Measurements from ENCODE around the gene CMYA5.
"Not testable (repeated sequence)": the region's sequence is repeated elsewhere in the genome, so short reads cannot be mapped to it uniquely, and the experiment has no call there.

Gene CMYA5

DNA sequence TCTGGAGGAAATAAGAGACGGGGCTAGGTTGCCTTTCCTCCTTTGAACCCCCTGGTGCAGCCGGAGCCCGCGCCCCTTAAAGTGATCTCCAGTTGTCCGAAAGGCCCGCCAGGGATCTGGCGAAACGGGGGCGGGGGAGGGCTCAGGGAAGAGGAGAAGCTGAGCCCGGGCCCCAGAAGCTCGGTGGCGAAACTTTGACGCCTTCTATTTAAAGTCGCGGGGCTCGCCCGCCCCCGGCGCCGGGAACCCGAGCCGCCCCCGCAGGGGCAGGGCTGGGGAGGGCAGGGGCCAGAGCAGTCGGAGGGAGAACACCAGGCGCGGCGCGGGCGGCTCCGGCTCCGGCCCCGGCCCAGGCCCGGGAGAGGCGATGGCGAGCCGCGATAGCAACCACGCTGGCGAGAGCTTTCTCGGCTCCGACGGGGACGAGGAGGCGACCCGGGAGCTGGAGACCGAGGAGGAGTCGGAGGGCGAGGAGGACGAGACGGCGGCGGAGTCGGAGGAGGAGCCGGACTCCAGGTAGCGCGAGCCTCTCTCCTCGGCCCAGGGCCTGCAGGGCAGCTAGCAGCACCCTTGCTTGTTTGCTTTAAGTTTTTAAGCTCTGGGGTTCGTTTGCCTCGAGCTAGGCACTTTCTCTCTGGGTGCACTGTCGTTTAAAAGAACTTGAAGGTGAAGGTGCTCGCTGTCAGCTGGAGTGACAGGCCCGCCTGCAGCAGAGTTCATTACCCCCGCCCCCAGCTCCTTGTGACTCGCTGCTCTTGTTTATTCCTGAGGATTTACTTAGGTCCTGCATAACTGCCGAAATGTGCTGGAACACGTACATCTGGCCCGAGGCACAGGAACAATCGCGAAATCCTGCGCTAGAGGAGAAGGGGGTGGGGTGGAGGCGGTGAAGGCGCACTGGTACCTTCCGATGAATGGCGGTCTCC is at the start of gene CMYA5:
TSS of gene CMYA5 (plus strand) at position 296 of the 926 bp plus-strand sequence. CDS start at position 368, 72 bp downstream.
- DNase-seq, result no peak

DNA sequence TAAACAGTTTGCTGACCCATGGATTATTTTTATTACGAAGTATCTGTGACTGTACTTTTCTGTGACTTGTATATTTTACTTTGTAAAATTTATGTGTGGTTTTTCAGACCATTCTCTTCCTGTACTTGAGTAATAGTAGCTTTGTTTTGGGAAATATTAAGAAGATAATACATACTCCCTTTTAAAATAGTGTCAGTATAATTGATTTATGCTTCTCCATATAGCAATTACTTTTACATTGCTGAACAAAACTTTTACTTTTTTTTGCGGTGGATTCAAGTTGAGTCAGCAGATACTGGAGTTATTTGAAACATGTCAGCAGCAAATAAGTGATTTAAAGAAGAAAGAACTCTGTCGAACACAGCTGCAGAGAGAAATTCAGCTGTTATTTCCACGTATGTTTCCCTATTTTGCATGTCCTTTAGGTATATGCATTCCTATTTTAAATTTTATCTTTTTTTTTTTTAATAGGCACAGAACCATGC is 49.0 kb upstream of the CMYA5 start:
- no peak for DNase-seq

DNA sequence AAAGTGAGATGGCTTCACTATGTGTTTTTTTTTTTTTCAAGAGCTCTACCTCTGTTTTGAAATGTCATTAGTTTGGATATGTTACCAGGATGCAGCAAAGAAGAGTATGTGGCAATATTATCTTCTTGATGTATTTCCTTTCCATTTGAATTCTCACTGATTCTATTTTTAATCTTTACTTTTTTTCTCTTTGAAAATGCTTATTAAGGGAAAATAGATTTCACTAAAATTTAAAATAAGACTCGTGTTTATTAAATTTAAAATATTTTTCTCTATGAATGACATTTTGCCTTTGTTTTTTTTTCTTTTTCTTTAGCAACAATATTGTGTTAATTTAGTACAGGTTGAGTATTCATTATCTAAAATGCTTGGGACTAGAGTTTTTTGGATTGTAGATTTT is 48.2 kb upstream of the CMYA5 start:
- DNase-seq, result no peak

DNA sequence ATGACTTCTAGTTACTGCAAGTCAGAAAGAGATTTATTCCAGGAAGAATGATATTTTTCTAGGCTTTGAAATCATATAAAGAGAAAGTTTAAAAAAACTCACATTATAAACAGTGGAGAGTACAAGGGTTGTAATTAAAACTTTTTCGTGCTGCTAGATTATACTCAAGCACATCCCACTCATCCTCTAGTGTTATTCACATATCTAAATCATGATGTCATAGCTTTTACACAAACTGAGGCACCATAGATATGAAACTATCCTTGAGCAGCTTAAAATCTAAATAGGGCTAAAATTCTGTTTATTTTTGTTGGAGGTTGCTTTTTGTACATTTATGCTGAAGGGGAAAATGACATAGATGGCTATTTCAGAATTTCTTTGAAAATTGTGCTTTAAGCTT is 47.4 kb upstream of the CMYA5 start:
- no peak for DNase-seq

DNA sequence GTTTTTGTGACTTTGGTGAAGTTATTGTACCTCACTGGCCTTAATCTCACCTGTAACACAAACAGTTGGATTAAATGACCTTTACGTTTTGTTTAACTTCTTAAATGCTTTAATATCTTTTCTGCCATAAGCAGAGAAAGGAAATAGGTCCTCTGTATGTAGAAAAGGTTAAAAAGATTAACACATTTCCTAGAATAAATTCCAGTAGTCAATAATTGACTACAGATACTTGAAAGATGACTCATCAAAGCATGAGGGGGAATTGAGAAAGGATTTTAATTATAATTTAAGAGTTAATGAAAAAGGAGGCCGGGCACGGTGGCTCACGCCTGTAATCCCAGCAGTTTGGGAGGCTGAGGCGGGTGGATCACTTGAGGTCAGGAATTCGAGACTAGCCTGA is 35.8 kb upstream of the CMYA5 start:
- no peak for DNase-seq

DNA sequence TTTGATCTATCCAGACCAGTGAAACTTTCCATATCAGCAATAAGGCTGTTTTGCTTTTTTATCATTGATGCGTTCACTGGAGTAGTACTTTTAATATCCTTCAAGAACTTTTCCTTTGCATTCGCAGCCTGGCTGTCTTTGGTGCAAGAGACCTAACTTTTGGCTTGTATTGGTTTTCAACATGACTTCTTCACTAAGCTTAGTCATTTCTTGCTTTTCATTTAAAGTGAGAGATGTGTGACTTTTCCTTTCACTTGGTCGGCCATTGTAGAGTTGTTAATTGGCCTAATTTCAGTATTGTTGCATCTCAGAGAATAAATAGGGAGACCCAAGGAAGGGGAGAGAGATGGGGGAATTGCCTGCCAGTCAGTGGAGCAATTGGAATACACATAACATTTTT is 26.4 kb upstream of the CMYA5 start:
- DNase-seq, result no peak

DNA sequence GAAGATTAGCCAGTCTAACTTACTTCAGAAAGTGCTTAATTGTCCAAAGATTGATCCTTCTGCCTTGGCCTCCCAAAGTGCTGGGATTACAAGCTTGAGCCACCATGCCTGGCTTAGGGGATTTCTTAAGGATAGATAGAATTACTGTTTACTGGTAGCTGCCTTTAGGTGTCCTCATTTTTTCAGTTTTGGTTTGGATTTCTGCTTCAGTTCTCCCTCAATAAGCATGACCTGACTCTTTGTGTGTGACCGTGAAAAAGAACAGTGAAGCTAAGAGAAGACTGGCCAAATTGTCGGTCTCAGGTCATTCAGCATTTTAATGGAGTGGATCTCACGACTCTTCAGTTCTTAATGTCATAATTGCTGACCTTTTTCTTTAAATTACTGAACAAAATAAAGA is 22.9 kb upstream of the CMYA5 start:
- no peak for DNase-seq

DNA sequence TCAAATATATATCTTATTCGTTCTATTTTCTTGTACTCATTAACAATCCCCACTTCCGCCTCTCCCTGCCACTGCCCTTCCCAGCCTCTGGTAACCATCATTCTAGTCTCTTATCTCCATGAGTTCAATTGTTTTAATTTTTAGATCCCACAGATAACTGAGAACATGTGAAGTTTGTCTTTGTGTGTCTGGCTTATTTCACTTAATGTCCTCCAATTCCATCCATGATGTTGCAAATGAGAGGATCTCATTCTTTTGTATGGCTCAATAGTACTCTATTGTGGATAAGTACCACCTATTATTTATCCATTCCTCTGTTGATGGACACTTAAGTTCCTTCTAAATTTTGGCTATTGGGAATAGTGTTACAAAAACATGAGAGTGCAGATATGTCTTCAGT is 17.2 kb upstream of the CMYA5 start:
- no peak for DNase-seq

DNA sequence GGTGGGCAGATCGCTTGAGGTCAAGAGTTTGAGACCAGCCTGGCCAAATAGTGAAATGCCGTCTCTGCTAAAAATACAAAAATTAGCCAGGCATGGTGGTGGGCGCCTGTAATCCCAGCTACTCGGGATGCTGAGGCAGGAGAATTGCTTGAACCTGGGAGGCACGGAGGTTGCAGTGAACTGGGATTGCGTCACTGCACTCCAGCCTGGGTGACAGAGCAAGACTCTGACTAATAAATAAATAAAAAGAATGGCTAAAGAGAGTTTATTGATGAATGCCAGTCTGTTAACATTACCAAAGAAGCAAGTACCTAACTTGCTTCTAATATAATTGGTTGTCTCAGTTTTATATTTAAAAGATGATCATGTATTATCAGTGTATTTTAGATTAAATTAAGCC is 13.3 kb upstream of the CMYA5 start:
- not testable (repeated sequence) for DNase-seq

DNA sequence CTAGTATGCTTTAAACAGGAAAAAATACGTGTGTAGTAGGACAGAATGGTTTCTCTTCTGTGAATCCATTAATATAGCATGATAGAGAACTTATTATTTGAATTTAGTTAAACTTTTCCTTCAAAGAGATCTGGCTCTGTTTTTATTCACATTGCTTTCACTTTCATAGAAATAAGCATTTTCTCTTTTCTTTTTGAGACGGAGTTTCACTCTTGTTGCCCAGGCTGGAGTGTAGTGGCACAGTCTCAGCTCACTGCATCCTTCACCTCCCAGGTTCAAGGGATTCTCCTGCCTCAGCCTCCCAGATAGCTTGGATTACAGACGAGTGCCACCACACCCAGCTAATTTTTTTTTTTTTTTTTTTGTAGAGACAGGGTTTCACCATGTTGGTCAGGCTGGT is 7.5 kb upstream of the CMYA5 start:
- DNase-seq, result not testable (repeated sequence)

DNA sequence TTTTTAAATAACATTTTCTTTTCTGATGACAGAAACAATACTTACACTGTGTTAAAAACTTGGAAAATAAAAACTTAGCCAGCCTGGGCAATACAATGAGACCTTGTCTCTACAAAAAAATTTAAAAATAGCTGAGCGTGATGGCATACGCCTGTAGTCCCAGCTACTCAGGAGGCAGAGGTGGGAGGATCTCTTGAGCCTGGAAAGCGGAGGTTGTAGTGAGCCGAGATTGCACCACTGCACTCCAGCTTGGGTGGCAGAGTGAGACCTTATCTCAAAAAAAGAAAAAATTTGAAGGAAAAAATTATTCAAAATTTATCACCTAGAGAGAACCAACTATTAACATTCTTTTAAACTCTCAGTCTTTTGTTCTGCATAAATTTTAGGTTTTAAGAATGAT is 4.9 kb upstream of the CMYA5 start:
- no peak for DNase-seq

DNA sequence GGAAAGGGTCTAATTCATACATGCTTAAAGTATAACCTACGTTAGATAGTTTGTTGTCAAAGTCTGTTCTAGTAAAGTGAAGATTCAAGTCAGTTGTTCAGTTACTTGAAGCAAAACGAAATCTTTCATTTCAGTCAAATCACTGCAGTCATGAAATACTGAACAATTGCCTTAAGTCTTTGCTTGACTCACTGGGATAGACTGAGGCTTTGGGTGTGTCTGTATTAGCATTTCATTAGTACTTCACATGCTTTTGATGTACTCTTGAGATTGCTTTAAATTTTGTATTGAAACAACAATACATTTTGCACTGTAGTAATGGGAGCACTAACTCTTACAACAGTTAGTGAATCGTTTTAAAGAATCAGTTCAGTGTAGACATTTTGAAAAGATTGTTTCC is 4.0 kb upstream of the CMYA5 start:
- DNase-seq, result no peak

DNA sequence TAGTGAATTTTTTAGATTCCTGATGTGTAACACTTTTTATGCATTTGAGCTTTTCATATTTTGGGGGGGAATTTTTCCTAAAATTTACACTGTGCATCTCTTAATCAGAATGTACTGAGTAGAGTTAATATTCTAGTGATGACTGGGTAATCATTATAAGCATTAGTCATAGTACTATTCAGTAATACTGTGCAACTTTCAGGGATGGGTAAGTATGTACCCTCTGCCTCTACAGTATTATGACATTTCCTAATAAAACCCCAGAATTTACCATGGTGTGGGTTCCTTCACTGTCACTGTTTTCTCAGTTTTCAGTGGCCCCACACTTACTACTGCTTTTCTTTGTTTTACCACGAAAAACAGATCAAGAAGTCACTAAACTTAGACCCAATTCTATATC is 2.8 kb upstream of the CMYA5 start:
- no peak for DNase-seq

DNA sequence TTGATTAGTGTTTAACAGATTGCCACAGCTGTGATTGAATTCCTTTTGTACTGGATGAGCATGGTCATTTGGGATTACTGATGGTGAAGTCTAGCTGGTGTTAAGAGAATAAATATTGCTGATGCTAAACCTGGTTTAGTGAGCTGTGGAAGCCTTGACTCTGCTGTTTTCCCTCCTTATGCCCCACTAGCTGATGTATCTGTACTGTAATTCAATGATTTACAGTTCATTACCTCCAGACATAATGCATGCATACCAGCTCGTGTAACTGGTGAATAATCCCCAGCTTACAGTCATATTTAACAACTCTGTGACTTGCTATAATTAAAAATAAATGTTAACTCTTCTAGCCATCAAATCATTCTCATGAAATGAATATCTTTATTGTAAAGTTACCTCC is 1.7 kb upstream of the CMYA5 start:
- no peak for DNase-seq

DNA sequence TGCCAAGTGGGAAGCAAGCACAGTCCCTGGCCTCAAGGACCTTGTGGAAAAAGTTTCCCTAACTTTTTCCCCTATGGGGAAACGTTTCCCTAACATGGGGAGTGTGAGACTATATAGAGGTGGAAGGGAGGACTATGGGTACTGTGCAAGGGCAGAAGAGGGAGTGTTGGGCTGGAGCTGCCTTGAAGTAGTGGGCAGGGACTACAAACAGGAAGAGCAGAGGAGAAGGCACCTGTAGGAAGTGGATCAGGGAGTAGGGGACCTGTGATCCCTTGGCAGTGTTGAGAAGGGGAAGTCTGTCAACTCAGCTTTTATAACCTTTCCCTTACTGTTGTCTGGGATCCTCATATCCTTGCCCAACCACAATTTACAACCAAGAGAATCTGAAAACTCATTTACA is 1.4 kb downstream of the CMYA5 start:
- no peak for DNase-seq

DNA sequence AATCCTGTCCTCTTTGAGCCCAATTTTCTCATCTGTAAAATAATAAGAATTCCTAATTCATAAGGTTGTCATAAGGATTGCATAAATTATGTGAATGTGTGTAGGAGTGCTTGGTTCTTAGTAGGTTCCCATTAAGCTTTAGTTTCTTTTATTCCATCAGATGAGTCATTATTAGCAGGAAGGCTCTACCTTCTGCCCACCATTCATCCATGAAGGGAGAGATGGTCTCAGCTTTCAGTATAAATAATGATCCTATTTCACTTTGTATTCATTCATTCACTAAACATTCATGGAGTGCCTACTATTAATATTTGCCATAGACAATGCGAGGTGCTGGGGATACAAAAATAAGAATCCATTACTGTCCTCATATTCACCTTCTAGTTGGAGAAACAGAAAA is 3.0 kb downstream of the CMYA5 start:
- no peak for DNase-seq

DNA sequence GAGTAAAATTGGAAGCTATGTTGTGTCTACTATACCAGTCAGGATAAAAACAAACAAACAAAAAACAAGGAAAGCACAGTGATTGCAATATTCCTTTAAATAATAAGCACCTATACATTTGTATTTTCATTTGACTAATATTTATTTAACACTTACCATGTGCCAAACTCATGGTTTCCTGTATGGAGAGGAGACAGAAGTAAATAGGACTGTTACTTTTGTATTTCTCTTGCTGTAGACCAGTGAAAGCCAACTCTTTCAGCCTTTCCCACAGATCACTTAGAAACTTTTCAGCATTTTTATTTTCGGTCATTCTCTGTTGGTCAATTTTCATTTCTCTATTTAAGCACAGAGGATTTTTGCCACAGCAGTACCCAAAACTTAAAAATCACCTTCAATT is 4.5 kb downstream of the CMYA5 start:
- no peak for DNase-seq

DNA sequence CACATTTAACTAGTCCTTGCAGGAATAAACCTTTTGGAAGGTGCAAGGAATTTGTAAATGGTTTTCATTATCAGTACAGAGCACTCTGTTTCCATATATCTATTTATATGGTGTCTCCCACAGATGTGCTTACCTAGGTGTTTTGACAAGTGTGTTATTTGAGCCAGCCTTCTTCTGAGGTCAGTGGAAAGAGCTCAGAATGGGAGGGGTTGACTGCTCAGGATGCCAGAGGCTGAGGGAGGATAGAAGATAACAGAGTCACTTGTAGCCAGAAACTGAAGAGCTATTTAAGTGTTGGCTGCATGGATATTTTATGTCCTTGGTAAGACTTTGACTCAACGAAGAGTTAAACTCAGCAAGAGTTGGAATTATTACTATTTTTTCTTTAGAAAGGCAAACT is 5.0 kb downstream of the CMYA5 start:
- DNase-seq, result no peak

DNA sequence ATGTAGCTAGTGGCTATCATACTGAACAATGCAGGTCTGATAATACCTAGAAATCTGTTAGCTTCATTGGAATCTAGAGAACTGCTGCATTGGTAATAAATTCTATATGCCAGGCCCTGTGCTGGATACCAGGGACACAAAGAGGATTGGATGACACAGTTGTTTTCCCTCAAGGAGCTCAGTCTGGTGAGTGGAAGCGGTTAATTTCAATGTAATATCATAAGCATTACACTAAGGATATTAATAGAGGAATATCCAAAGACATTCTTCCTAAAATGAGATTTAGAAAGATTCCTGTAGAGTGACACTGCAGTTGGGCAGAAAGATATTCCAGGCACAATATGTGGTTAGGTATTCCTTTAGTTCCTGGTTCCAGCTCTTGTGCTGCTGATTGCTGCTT is 5.9 kb downstream of the CMYA5 start:
- DNase-seq, result no peak

DNA sequence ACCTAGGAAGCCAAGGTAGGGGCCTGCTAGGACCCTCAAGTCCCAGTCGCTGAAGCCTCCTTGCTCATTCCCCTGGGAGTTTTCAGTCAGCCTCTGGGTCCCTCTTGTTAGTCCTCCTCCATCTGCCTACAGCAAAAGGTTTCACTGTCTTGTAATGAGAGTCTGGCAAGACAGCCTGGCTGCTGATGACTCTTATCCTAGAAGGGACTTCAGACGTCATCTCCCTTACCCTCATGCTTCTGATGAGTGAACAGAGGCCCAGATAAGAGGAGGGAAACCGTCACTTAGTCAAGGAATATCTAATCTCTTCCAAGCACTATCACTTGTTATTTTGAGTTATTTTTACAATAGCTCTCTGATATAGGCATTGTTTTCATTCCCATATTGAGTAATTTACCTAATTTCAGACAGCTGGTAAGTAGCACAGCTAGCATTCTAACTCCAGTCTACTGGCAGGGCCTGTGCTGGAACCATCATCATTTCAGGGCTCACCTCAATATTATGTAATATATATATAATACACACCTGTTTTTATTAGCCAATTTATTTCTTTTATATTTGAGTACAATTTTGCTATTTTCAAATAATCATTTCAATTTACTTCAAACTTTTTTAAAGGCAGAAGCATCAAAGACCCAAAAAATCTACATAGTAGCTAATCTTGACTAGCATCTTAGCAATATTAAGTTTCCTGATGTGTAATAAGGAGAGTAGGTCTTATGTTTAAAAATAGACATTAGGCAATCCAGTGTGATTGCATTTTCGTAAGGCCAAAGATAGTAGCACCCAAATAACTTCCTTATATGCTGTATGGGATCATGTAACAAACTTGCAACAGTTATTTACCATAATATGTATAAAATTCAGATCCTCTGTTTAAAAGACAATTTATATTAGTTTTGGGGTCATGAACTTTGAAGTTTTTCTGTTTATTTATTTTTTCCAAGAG is 7.9 kb downstream of the CMYA5 start:
- DNase-seq, result no peak

DNA sequence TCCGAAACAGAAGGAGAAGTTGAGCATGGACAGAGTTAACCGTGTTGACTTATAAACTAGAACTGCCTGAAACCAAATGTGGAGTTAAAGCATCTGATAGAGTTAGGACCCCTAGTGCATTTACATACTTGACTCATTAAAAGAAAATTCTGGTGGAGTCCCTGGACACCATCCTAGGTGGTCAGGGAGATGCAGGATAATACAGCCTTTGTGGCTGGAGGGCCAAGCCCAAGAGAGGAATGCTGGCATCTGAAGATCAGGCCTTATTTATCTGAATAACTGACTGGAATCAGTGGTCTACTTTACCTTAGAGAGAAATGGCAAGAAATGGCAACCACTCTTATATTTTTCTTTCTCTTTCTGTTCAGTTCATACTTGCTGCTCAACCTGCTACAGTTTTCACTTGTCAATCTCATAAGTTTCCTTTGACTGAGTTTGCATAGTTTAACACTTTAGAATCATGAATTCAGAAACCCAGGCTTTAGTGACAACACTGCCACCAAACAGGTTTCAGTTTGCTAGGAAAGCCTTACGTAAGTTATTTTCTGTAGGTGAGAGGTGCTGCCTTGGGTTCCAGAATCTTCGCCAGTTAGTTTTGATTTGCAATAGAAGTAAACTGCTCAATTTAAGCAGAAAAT is 10.2 kb downstream of the CMYA5 start:
- DNase-seq, result no peak

DNA sequence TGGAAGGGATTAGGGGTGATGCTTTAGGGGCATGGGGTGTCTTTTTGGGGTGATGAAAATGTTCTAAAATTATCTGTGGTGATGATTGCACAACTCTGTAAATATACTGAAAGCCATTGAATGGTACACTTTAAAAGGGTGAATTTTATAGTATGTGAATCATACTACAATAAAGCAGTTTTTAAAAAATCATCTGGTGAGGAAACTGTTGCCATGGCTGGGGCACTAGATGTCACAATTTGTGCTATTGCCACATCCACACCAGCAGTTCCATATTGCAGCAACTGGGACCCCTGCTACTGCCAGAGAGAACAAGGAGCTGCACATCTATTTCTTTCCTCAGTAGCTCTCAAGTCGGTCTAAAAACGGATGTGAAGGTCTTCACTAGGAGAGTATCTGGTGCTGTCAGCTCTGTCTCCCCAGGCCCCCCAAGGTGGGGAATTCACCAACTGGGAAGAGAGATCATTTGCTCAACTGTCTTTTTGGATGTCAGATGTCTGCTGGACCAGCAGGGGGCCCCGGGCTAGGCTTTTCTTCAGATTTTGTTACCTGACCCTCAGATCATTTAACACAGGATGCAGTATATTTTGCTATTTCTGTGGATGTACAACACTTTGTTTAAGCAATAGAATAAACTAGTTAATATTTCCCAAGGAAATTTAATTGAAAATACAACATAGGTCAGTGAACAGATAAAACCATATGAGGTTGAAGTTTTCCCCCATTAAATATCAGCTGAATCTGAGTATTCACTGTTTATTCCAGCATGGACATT is 13.2 kb downstream of the CMYA5 start:
- no peak for DNase-seq

DNA sequence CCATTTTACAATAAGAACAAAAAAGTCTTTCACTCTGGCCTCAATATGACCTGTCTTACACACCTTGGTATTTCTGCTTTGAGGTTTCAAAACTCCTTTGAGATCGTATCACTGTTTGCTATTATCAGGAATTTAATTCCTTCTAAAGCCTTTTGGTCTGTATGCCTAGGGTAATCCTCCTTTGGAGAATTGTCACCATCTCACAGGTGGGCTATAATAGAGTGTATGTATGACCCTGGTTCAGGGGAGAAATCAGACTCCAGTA is 13.7 kb downstream of the CMYA5 start:
- DNase-seq, result no peak

All from CD4-positive, alpha-beta T cell treated with Interleukin-4 for 4 hours (primary cell).